ENCODE measurements around the gene PTPRO.

The PTPRO gene

DNA sequence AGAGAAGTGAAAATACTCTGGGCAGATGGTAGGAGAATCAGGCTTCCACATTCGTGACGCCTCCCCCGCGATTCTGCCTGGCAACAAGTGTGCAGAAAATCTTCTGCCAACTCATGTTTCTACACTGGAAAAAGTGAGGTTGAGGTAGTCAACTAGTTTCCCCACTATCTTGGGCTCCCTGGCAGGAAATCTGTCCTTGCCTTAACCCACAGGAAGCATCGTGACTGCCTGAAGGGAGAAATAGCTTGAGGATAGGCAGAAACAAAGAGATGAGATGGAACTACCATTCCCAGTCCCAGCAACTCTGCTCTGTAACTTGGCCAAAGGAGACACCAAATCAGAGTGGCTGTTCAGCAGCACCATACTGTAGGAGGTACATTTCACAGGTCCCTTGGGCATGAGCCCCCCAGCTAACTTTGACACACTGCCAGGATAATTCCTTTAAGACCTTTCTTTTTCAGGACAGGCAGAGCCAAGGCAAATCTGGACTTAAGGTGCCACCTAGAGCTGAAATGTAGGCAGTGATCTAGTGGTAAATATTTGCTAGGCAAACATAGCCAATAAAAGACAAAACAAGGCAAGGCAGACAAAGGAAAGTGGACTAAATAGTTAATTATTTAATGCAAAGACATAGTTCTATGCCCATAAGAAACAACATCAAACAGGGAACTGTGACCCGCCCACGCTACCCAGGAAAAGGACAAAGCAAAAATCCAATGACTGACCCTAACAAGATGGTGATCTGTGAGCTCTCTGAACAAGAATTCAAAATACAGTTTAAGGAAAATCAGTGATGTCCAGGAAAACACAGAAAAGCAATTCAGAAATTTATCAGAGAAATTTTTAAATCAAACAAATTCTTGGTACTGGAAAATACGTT is 205.1 kb downstream of the PTPRO start:
- DNase-seq (ENCODE audit: low read depth), result no peak

GRCh38 chr12:15528666-15529065 is 206.4 kb downstream of the PTPRO start:
- no peak for DNase-seq (ENCODE audit: low read depth)

DNA sequence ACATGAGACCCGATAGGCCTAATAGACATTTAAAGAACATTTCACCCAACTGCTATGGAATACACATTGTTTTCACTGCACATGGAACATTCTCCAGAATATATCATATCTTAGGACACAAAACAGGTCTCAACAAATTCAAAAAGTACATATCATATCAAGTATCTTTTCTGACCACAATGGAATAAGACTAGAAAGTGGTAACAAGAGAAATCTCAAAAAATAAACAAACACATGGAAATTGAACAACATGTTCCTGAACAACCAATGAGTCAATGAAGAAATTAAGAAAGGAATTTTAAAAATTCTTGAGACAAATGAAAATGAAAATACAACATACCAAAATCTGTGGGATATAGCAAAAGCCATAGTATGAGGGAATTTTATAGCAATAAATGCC is 208.1 kb downstream of the PTPRO start:
- DNase-seq (ENCODE audit: low read depth), result no peak

DNA sequence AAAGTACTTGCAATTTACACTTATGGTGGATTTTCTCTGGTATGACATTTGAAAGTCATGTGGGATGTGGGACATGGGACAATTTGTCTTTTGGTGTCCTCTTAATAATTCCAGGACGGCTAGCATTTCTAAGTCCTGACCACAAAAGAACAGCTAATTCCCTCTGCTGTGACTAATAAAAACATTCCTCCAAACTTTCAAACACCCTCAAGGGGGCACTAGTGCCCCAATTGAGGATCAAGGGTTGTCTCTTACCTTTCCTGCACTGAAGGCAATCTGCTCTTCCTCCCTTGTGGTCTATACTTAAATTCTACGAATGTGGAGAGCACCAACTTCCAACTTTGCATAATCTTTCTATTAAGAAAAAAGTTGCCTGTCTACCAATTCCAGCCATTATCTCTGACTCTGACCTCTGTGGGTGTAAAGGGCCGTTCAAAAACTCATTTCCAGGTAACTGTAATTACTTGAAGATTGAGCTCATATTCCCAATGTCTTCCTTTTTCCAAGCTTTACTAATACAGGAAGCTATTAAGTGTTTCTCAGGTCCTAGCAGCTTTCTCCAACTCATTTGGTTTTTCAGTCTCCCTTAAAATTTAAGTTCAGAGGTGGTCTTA is 210.2 kb downstream of the PTPRO start:
- peak; percentile 38 for DNase-seq (ENCODE audit: low read depth)

DNA sequence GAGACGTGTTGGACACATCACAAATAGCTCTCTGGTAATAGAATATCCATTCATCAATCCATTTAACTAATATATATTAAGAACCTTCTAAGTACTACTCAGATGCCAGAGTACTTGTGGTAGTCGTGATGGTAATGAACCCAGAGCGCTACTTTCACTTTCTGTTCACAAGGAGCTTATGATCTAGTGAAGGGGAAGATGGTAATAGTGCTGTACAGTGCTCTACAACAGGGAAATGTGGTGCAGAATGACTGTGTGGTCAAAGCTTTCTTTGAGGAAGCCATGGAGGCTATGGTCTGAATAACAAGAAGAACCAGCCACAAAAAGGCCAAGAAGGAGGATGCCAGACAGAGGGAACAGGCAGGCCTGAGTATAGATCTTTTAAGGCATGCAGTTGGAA is 212.0 kb downstream of the PTPRO start:
- no peak for DNase-seq (ENCODE audit: low read depth)

- DNase-seq (ENCODE audit: low read depth), result no peak
These were observed 212.6 kb downstream of the PTPRO start for GRCh38 chr12:15534874-15535273.

- no peak for DNase-seq (ENCODE audit: low read depth)
These were observed 213.1 kb downstream of the PTPRO start for GRCh38 chr12:15535352-15535781.

- no peak for DNase-seq (ENCODE audit: low read depth)
These were observed 214.1 kb downstream of the PTPRO start for GRCh38 chr12:15536446-15536845.

GRCh38 chr12:15538881-15539280 is 216.6 kb downstream of the PTPRO start:
- no peak for DNase-seq (ENCODE audit: low read depth)

GRCh38 chr12:15540005-15540404 is 217.7 kb downstream of the PTPRO start:
- no peak for DNase-seq (ENCODE audit: low read depth)

DNA sequence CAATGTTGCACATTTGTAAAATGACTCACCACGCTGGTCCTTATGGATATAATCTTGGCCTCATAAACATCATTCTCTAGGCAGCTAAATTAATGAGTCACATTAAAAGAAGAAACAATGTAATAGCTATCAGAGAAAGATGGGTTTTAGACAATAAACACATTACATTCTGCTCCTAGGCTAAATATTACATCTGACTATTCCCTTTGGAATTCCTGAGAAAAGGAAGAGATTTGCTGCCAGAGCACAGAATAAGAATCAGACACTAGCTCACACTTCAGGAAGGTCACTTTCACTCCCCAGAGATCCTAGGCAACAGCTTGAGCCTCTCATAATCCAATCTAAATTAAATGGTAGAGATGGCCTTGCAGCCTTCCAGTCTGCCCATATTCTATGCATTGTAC is 218.2 kb downstream of the PTPRO start:
- no peak for DNase-seq (ENCODE audit: low read depth)

DNA sequence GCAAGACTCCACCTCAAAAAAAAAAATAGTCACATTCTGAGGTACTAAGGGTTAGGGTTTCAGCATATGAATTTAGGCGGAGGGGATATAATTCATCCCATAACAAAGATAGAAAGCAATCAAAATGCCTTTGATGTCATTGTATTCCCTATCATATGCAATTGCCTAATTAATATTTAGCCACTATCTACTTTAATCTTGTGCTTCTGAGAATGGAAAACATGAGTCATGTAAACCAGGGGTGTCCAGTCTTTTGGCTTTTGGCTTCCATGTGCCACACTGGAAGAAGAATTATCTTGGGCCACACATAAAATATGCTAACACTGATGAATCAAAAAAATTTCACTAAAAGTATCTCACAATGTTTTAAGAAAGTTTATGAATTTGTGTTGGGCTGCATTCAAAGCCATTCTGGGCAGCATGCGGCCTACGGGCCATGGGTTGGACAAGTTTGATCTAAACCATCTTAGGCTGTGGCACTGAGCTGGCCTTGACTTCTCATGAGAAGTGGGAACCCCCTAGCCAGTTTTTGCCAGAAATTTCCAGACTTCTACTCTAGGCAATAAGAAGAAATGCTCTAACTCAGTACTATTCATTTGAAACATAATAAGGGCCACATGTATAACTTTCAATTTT is 219.8 kb downstream of the PTPRO start:
- no peak for DNase-seq (ENCODE audit: low read depth)

GRCh38 chr12:15543347-15543746 is 221.0 kb downstream of the PTPRO start:
- DNase-seq (ENCODE audit: low read depth), result no peak

DNA sequence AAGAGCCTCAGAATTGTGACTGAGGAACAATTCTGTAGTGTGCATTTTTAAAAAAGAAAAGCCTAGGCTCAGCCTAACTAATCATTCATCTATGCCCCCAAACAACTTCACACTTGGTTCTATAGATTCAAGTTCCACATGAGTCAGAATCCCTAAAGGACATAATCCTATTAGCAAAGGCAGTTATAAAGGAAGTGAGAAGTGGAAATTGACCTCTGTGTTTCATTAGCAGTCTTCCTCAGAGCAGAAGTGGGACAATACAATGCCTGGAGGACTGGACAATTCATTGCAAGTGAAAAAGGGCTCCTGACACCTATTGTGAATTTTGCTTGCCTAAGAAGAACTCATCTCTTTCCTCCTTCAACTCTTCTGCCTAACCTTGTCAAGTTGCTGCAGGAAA is 222.3 kb downstream of the PTPRO start:
- DNase-seq (ENCODE audit: low read depth), result no peak

GRCh38 chr12:15545334-15545733 is 223.0 kb downstream of the PTPRO start:
- DNase-seq (ENCODE audit: low read depth), result no peak

- peak; percentile 34 for DNase-seq (ENCODE audit: low read depth)
These were observed 223.9 kb downstream of the PTPRO start for GRCh38 chr12:15546102-15546701.

DNA sequence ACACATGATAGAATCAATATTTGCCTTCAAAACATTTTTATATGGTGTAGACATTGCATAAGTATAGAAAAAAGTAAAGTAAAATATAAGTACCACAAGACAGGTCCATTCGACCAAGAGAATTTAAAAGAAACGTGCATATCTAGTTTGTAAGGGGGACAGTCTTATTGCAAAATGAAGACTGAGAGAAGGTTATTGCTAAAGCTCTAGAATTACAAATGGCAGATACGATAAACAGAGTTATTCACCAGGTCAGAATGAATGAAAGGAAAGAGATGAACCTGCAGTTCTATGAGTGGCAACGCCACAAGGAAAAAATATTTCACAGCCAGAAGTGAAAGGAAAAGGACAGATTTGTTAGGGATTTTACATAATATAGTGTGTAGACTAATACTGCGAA is 224.8 kb downstream of the PTPRO start:
- no peak for DNase-seq (ENCODE audit: low read depth)

- no peak for DNase-seq (ENCODE audit: low read depth)
These were observed 225.4 kb downstream of the PTPRO start for GRCh38 chr12:15547691-15548090.

DNA sequence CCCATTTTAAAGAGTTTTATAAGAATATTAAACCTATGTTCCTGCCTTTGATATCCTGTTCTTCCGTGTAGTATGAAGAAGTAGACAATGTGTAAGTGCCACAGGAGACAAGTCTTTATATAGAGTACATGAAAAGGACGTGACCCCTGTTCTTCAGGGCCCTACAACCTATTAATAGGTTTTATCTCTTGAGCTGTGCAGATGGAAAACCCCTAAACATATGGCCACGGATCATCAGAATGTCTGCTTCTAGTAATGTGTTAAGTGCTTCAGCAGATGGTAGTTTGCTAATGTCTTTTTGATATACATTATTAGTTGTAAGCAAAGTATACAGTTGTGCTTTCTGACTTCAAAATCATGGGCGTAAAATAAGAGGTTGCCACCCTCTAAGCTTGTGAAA is 228.5 kb downstream of the PTPRO start:
- no peak for DNase-seq (ENCODE audit: low read depth)

GRCh38 chr12:15555446-15555845 is 233.1 kb downstream of the PTPRO start:
- no peak for DNase-seq (ENCODE audit: low read depth)

DNA sequence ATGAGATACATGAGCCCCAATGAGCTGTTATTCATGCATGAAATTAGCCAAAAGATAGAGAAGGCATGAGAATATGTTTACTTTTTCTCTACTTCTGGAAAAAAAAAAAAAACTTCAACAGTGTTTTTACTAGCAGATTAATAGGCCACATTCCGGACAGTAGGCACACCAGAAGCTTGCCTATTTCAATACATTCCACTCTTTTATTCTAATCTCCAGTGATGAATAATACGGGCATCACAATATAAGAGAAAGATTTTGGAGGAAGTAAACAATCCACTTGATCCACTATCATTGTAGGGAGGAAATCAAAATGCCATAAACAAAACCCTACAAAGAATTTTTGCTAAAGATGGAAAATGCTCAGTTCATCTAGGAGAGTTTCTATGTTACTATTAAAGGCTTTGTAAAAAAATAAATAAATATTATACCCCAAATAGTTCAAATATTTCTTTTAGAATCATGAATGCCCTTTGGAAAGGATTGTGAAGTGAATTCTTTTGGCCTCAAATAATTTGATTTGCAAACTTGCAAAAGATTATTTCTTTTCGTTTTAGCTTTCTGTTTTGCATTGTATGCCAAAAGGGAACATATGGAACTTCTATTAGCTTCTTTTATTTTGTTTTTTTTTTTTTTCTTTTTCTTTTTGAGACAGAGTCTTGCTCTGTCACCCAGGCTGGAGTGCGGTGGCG is 234.2 kb downstream of the PTPRO start:
- no peak for DNase-seq (ENCODE audit: low read depth)

DNA sequence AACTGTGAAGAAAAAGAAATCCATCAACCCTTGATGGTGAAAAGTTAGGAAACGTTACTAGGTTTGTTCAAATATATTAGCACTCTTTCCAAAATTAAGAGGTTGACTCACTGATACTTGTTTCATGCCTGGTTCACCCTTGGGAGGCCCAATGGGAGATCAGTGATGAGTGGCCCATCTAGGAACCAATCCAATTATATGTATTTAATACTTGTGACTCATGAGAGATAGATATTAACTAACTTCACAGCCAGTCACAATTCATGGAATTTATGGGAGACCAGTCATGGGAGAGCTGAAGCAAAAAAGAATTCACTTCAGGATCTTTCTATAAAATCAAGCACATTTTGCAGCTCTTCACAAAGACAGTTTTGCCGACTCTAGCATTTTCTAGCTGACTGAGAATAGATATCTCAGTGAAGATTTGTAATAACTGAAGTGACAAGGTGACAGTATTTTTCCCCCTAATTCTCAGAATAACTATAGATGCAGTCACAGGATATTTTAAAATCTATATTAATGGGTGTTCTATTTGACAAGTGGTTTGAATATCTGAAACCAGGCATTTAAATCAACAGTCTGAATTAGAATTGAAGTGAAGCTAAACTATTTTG is 236.7 kb downstream of the PTPRO start:
- DNase-seq (ENCODE audit: low read depth), result no peak
